GM19467 (cell line): ENCODE measurements around the gene CYP2W1.
"Not testable (repeated sequence)": the region's sequence is repeated elsewhere in the genome, so short reads cannot be mapped to it uniquely, and the experiment has no call there.

Experiments
- ATAC-seq: cut with Tn5 transposase; IDR thresholded peaks from one replicate; pipeline ENCODE4 v1.9.1; 2021; ENCODE audit warnings: mild to moderate bottlenecking, moderate library complexity; ENCODE audit not compliant: unreplicated experiment

CYP2W1 gene

GRCh38 chr7:1024876-1025742, 42.1 kb downstream of the CYP2W1 start:
- ATAC-seq = no peak

DNA sequence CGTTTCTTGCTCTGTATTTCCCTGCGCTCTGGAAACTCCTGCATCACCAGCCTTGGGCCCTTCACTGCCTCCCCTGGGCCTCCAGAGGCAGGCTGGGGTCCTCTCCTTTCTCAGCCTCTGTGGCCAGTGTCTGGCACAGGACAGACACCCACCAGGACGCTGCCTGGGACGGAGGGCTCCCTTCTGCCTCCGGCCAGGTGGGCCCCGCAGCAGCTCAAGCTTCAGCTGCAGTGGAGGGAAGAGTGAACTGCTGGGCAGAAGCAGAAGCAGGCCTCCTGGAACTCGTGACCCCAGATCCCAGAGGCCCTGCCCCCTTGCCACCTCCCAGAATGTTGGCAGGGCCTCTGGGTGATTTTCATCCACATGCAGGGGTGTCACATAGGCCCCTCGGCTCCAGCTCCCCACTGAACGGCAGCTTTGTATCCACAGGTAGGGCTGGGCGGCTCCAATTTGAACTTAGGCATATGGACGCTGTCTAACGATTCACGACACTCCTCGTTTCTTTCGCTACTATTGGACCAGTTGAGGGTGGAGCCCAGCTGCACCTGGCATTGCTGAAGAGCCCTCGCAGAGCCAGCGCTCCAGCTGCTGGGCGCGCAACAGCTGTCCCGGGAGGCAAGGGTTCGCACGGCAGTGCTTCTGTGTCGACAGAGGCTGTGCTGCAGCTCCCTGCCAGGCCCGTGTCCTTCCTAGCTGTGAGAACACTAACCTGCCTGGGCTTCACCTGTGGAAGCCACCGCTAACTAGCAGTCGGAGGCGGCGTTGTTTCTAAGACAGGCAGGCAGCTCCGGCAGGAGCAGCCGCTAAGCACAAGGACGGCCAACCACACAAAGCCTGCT, 43.0 kb downstream of the CYP2W1 start:
- no peak for ATAC-seq

- no peak for ATAC-seq
Measured at GRCh38 chr7:1026721-1027161, 43.8 kb downstream of the CYP2W1 start.

- ATAC-seq = peak; percentile 0
Measured at GRCh38 chr7:1027242-1028043, 44.5 kb downstream of the CYP2W1 start.

- ATAC-seq = peak; percentile 42
Measured at GRCh38 chr7:1028044-1028770, 45.2 kb downstream of the CYP2W1 start.

DNA sequence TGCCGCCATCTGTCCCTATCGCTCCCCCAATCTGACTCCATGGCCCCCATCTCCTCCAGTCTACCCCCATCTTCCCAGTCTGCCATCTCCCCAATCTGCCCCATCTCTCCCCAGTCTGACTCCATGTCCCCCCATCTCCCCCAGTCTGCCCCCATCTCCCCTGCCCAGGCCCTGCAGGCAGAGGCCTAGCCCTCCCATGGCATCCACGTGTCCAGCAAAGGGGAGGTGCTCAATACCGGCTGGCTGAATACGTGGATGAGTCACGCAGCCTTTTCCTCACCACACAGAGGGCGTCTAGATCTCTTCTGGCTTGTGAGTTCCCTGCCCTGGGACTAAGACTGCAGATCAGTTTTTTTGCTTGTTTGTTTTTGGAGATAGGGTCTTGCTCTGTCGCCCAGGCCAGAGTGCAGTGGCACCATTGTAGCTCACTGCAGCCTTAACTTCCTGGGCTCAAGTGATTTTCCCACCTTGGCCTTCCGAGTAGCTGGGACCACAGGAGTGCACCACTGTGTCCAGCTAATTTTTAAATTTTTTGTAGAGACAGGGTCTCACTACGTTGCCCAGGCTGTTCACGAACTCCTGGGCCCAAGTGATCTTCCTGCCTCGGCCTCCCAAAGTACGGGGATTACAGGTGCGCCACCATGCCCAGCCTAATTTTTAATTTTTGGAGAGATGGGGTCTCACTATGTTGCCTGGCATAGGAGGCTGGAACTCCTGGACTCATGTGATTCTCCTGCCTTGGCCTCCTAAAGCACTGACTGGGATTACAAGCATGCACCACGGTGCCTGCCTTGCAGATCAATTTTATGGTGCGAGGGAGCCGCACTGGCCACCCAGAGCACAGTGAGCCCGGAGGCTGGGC, 46.0 kb downstream of the CYP2W1 start:
- ATAC-seq = no peak

GRCh38 chr7:1029637-1030443, 46.9 kb downstream of the CYP2W1 start:
- no peak for ATAC-seq

DNA sequence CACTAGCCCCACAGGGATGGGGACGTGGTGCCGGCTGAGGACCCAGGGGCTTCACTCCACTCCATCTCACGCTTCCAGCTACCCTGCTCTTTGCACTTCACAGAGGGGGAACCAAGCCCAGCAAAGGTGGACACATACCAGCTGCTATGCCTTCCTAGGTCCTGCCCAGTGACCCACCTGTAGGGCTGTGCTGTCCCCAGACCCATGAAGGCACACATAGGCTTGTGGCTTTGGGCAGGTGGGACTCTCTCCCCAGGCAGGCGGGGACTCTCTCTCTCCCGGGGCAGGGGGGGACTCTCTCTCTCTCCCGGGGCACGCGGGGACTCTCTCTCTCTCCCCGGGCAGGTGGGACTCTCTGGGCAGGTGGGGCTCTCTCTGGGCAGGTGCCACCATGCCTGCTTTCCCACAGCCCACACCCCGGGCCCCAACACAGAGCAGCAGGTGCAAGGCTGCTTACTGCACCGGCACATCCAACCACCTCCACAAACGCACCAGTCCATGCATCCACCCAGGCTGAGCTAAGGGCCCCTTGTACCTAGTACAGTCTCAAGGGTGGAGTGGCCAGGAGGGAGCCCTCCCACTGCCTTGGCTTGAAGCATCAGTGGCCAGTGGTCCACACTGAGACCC, 47.6 kb downstream of the CYP2W1 start:
- no peak for ATAC-seq

DNA sequence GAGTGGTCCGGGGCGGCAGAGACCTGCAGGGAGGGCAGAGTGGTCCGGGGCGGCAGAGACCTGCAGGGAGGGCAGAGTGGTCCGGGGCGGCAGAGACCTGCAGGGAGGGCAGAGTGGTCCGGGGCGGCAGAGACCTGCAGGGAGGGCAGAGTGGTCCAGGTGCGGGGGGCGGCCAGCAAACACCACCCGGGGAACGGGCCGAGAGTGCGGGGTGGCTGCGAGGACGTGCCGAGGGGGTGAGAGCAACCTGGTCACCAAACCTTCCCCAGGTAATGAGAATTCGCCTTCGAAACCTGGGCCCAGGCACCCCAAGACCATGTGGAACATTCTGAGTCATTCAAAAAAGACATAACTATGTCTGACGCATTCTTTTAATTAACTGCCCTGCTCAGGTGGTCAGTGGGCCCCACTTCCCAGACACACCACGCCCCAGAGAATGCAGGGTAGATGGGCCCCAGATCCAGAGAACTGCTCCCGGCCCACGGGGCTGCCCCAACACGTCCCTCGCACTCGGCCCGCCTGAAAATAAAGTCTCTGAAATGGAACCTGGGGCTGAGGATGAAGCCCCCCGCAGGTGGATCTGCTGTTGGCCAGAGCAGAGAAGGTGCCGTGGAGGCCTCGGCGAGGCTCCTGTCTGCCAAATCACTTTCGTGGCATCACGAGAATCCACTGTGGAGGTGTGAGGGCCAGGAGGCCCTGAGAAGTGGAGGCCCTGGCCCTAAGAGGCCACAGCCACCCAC, 48.9 kb downstream of the CYP2W1 start:
- no peak for ATAC-seq

DNA sequence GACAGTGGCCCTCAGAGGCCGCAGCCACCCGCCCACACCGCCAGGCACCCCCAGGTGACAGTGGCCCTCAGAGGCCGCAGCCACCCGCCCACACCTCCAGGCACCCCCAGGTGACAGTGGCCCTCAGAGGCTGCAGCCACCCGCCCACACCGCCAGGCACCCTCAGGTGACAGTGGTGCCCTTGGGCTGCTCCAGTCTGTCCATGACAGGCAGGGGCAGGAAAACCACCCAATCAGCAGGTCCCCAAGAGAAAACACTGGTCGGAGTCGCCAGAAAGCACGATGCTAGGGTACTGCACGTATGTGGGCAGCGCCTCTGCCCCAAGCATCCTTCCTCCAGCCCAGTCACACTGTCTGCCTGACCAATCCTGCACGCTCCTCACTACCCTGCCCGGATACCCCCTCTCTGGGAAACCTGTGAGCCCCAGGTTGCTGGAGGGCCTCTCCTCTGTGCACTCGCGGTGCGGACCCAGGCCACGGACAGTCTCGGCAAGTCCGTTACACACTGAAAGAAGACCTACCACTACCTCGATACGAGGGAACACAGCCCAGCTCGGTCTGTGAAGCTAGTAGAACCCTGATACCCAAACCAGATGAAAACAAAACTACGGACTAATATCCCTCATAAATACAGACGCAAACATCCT, 49.7 kb downstream of the CYP2W1 start:
- ATAC-seq = no peak

GRCh38 chr7:1033546-1034145, 50.7 kb downstream of the CYP2W1 start:
- ATAC-seq = no peak

GRCh38 chr7:1034769-1035168, 51.8 kb downstream of the CYP2W1 start:
- not testable (repeated sequence) for ATAC-seq

GRCh38 chr7:1036164-1036928, 53.4 kb downstream of the CYP2W1 start:
- ATAC-seq = not testable (repeated sequence)
